HG03521 (cell line): ENCODE results near the gene TP53BP2.
"Not testable (repeated sequence)": the region's sequence is repeated elsewhere in the genome, so short reads cannot be mapped to it uniquely, and the experiment has no call there.

ENCODE experiments used
- ATAC-seq: cut with Tn5 transposase; IDR thresholded peaks from one replicate; pipeline ENCODE4 v1.9.1; 2021; ENCODE audit warnings: mild to moderate bottlenecking, moderate library complexity; ENCODE audit not compliant: unreplicated experiment

TP53BP2 gene

GRCh38 chr1:223831755-223832636 is 13.8 kb downstream of the TP53BP2 start:
- ATAC-seq = no peak

- ATAC-seq = no peak
Measured at GRCh38 chr1:223829678-223830077, 16.1 kb downstream of the TP53BP2 start.

- ATAC-seq = no peak
Measured at GRCh38 chr1:223828162-223828848, 17.4 kb downstream of the TP53BP2 start.

GRCh38 chr1:223827193-223827663 is 18.5 kb downstream of the TP53BP2 start:
- no peak for ATAC-seq

- ATAC-seq = no peak
Measured at GRCh38 chr1:223825767-223826748, 19.7 kb downstream of the TP53BP2 start.

- no peak for ATAC-seq
Measured at GRCh38 chr1:223824712-223825111, 21.0 kb downstream of the TP53BP2 start.

GRCh38 chr1:223824287-223824686 is 21.5 kb downstream of the TP53BP2 start:
- no peak for ATAC-seq

- ATAC-seq = no peak
Measured at GRCh38 chr1:223820971-223821370, 24.8 kb downstream of the TP53BP2 start.

GRCh38 chr1:223820515-223820858 is 25.3 kb downstream of the TP53BP2 start:
- no peak for ATAC-seq

GRCh38 chr1:223819730-223820514 is 25.8 kb downstream of the TP53BP2 start:
- ATAC-seq = no peak

- not testable (repeated sequence) for ATAC-seq
Measured at GRCh38 chr1:223817265-223817664, 28.5 kb downstream of the TP53BP2 start.

GRCh38 chr1:223815865-223816264 is 29.9 kb downstream of the TP53BP2 start:
- ATAC-seq = no peak

GRCh38 chr1:223815020-223815853 is 30.5 kb downstream of the TP53BP2 start:
- ATAC-seq = no peak

GRCh38 chr1:223813645-223814044 is 32.1 kb downstream of the TP53BP2 start:
- no peak for ATAC-seq

- ATAC-seq = no peak
Measured at GRCh38 chr1:223811634-223812101, 34.1 kb downstream of the TP53BP2 start.

- no peak for ATAC-seq
Measured at GRCh38 chr1:223810586-223810985, 35.2 kb downstream of the TP53BP2 start.

GRCh38 chr1:223809905-223810304 is 35.8 kb downstream of the TP53BP2 start:
- not testable (repeated sequence) for ATAC-seq

GRCh38 chr1:223803211-223803610 is 42.5 kb downstream of the TP53BP2 start:
- no peak for ATAC-seq

GRCh38 chr1:223802602-223803001 is 43.1 kb downstream of the TP53BP2 start:
- ATAC-seq = no peak
